GM18498 (cell line): Measurements from ENCODE around the gene KBTBD8.
A peak's percentile ranks its signal among the peaks of the same experiment; 100 is the strongest.

Experiments used
- ATAC-seq: cut with Tn5 transposase; IDR thresholded peaks from one replicate; pipeline ENCODE4 v1.9.1; 2021; ENCODE audit warnings: mild to moderate bottlenecking, moderate library complexity; ENCODE audit not compliant: unreplicated experiment

The KBTBD8 gene

GRCh38 chr3:67033079-67033478 lies 35.0 kb downstream of the KBTBD8 start:
- no peak for ATAC-seq

- ATAC-seq, result no peak
Observed at GRCh38 chr3:67034371-67034770, 36.3 kb downstream of the KBTBD8 start.

GRCh38 chr3:67037615-67038014 lies 39.5 kb downstream of the KBTBD8 start:
- no peak for ATAC-seq

- ATAC-seq, result no peak
Observed at GRCh38 chr3:67044295-67044694, 46.2 kb downstream of the KBTBD8 start.

DNA sequence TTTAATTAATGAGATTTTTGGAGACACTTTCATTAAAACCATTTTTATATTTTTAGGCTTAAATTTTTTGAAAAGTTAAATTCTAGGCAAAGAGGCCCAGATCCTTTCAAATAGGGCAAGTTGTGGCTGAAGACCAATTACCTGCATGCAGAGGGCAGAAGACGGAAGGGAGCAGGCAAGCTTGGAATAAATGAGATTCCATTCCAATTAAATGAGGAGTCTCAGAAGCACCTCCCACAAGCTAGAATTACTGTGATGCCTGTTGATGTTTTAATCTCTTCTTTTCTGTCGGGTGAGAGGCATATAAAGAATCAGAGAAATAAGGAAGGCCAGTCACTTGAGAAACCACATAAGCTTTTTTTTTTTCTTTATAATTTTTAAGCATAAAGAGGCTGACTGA lies 46.8 kb downstream of the KBTBD8 start:
- no peak for ATAC-seq

DNA sequence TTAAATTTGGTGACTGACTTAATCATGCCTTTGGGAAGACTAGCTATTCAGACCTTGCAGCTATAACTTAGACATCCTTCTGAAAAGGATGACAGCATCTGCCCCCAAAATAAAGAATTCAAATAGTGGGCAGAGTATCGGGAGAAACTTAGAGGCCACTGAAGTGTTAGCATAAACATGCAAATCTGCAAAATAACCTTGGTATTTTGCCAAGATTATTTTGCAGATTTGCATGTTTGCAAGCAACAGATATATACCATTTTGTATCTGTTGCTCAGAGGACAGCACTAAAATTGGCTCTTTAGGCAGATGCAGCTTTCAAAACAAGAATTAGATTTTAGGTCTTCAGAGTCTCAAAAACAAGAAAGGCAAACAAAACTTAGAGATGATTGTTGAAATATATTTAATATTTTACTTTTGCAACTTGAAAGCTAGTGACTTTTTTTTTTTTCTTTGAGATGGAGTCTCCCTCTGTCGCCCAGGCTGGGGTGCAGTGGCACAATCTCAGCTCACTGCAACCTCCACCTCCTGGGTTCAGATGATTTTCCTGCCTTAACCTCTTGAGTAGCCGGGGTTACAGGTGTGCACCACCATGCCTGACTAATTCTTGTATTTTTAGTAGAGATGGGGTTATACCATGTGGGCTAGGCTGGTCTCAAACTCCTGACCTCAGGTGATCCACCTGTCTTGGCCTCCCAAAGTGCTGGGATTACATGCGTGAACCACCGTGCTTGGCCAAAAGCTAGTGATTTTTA lies 47.8 kb downstream of the KBTBD8 start:
- ATAC-seq, result no peak

- no peak for ATAC-seq
Observed at GRCh38 chr3:67047051-67047450, 48.9 kb downstream of the KBTBD8 start.

- ATAC-seq, result peak; percentile 96
Observed at GRCh38 chr3:67048067-67048714, 50.1 kb downstream of the KBTBD8 start.

DNA sequence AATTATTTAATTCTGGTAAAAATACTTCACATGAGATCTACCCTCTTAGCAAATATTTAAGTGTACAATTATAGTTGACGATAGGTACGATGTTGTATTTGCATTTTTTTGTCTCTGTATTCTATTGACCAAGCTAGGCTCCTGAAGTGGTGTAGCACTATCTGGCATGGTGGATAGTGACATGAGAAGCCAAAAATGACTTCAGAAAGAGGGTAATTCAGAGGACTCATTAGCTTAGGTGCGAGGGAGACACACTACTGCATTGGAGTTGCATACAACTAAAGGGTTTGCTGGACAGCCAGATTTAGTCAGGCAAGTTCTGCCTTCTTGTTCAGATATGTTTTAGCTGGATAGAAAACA lies 50.6 kb downstream of the KBTBD8 start:
- ATAC-seq, result peak; percentile 79

DNA sequence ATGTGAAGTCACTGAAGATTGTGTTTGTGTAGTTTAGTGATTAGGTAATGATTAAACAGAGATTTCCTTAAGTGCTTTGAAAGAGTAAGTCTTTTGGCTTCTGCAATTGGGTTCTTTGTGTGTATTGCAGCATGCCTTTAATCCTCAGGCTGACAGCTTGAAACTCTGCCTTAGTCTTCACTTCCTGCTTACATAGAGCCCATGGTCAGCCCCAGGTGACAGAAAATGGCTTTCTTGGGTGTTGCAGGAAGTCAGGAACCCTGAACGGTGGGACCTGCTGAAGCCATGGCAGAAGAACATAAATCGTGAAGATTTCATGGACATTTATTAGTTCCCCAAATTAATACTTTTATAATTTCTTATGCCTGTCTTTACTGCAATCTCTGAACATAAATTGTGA lies 61.3 kb downstream of the KBTBD8 start:
- no peak for ATAC-seq
